Measurements from ENCODE around the gene CAPS.
A peak's percentile ranks its signal among the peaks of the same experiment; 100 is the strongest.
"Not testable (repeated sequence)": the region's sequence is repeated elsewhere in the genome, so short reads cannot be mapped to it uniquely, and the experiment has no call there.

Gene CAPS

GRCh38 chr19:5913739-5914357, at the start of gene CAPS:
Gene CAPS (plus strand): TSS chr19:5914254. CDS start chr19:5914407, 153 bp downstream.
- no peak for DNase-seq

- DNase-seq: no peak
Measured at GRCh38 chr19:5864725-5865486, 49.1 kb upstream of the CAPS start.

- no peak for DNase-seq
Measured at GRCh38 chr19:5865772-5866171, 48.3 kb upstream of the CAPS start.

- no peak for DNase-seq
Measured at GRCh38 chr19:5867201-5868136, 46.6 kb upstream of the CAPS start.

- no peak for DNase-seq
Measured at GRCh38 chr19:5870986-5871394, 43.1 kb upstream of the CAPS start.

- no peak for DNase-seq
Measured at GRCh38 chr19:5873617-5874199, 40.3 kb upstream of the CAPS start.

- DNase-seq: not testable (repeated sequence)
Measured at GRCh38 chr19:5874496-5874895, 39.6 kb upstream of the CAPS start.

GRCh38 chr19:5877427-5877826, 36.6 kb upstream of the CAPS start:
- DNase-seq: no peak

GRCh38 chr19:5877882-5878281, 36.2 kb upstream of the CAPS start:
- no peak for DNase-seq

GRCh38 chr19:5880196-5880595, 33.9 kb upstream of the CAPS start:
- DNase-seq: no peak

GRCh38 chr19:5880604-5881078, 33.4 kb upstream of the CAPS start:
- DNase-seq: no peak

- DNase-seq: no peak
Measured at GRCh38 chr19:5881543-5882299, 32.3 kb upstream of the CAPS start.

- DNase-seq: no peak
Measured at GRCh38 chr19:5882421-5882968, 31.6 kb upstream of the CAPS start.

GRCh38 chr19:5883157-5883873, 30.7 kb upstream of the CAPS start:
- DNase-seq: not testable (repeated sequence)

- DNase-seq: not testable (repeated sequence)
Measured at GRCh38 chr19:5884065-5884811, 29.8 kb upstream of the CAPS start.

- DNase-seq: no peak
Measured at GRCh38 chr19:5889288-5889971, 24.6 kb upstream of the CAPS start.

GRCh38 chr19:5890099-5890498, 24.0 kb upstream of the CAPS start:
- DNase-seq: no peak

- no peak for DNase-seq
Measured at GRCh38 chr19:5891572-5891937, 22.5 kb upstream of the CAPS start.

- DNase-seq: peak; percentile 68
Measured at GRCh38 chr19:5891938-5892771, 21.9 kb upstream of the CAPS start.

All from activated CD8-positive, alpha-beta memory T cell treated with anti-CD3 and anti-CD28 coated beads for 24 hours (primary cell).